Measurements from ENCODE around the gene ZFHX3. TPM values are rescaled to one million over a fixed set of nuclear protein-coding genes. Genes with fewer than 3 reads are reported as not detected.

The ZFHX3 gene
- total RNA-seq, 1 experiment from 2014 or later: 2.2 TPM

GRCh38 chr16:72848759-72849664, 198.9 kb downstream of the ZFHX3 start:
- peak; percentile 8 for DNase-seq (ENCODE audit: low read depth, low spot score)
- in situ Hi-C loops (cut with HindIII; ENCODE audit: low pct_unique_long_range_greater_than_20kb, low sequenced_read_pairs): no loop called here

- in situ Hi-C loops (cut with HindIII; ENCODE audit: low pct_unique_long_range_greater_than_20kb, low sequenced_read_pairs): no loop called here
- DNase-seq (ENCODE audit: low read depth, low spot score): no peak
Observed at GRCh38 chr16:72848028-72848400, 199.9 kb downstream of the ZFHX3 start.

- peak; percentile 43 for DNase-seq (ENCODE audit: low read depth, low spot score)
- in situ Hi-C loops (cut with HindIII; ENCODE audit: low pct_unique_long_range_greater_than_20kb, low sequenced_read_pairs): no loop called here
Observed at GRCh38 chr16:72847187-72848027, 200.5 kb downstream of the ZFHX3 start.

GRCh38 chr16:72846594-72846993, 201.3 kb downstream of the ZFHX3 start:
- no peak for DNase-seq (ENCODE audit: low read depth, low spot score)
- in situ Hi-C loops (cut with HindIII; ENCODE audit: low pct_unique_long_range_greater_than_20kb, low sequenced_read_pairs): no loop called here

GRCh38 chr16:72845322-72846020, 202.5 kb downstream of the ZFHX3 start:
- in situ Hi-C loops (cut with HindIII; ENCODE audit: low pct_unique_long_range_greater_than_20kb, low sequenced_read_pairs): no loop called here
- DNase-seq (ENCODE audit: low read depth, low spot score): no peak

- in situ Hi-C loops (cut with HindIII; ENCODE audit: low pct_unique_long_range_greater_than_20kb, low sequenced_read_pairs): no loop called here
- no peak for DNase-seq (ENCODE audit: low read depth, low spot score)
Observed at GRCh38 chr16:72844225-72844920, 203.6 kb downstream of the ZFHX3 start.

GRCh38 chr16:72841506-72841905, 206.4 kb downstream of the ZFHX3 start:
- in situ Hi-C loops (cut with HindIII; ENCODE audit: low pct_unique_long_range_greater_than_20kb, low sequenced_read_pairs): no loop called here
- no peak for DNase-seq (ENCODE audit: low read depth, low spot score)

GRCh38 chr16:72840631-72841381, 207.1 kb downstream of the ZFHX3 start:
- in situ Hi-C loops (cut with HindIII; ENCODE audit: low pct_unique_long_range_greater_than_20kb, low sequenced_read_pairs): no loop called here
- no peak for DNase-seq (ENCODE audit: low read depth, low spot score)

GRCh38 chr16:72838951-72839350, 209.0 kb downstream of the ZFHX3 start:
- in situ Hi-C loops (cut with HindIII; ENCODE audit: low pct_unique_long_range_greater_than_20kb, low sequenced_read_pairs): no loop called here
- DNase-seq (ENCODE audit: low read depth, low spot score): no peak

- no peak for DNase-seq (ENCODE audit: low read depth, low spot score)
- in situ Hi-C loops (cut with HindIII; ENCODE audit: low pct_unique_long_range_greater_than_20kb, low sequenced_read_pairs): no loop called here
Observed at GRCh38 chr16:72838586-72838910, 209.4 kb downstream of the ZFHX3 start.

GRCh38 chr16:72837846-72838585, 209.9 kb downstream of the ZFHX3 start:
- DNase-seq (ENCODE audit: low read depth, low spot score): no peak
- in situ Hi-C loops (cut with HindIII; ENCODE audit: low pct_unique_long_range_greater_than_20kb, low sequenced_read_pairs): no loop called here

- DNase-seq (ENCODE audit: low read depth, low spot score): peak; percentile 40
- in situ Hi-C loops (cut with HindIII; ENCODE audit: low pct_unique_long_range_greater_than_20kb, low sequenced_read_pairs): no loop called here
Observed at GRCh38 chr16:72836985-72837384, 210.9 kb downstream of the ZFHX3 start.

- DNase-seq (ENCODE audit: low read depth, low spot score): no peak
- in situ Hi-C loops (cut with HindIII; ENCODE audit: low pct_unique_long_range_greater_than_20kb, low sequenced_read_pairs): no loop called here
Observed at GRCh38 chr16:72836181-72836580, 211.7 kb downstream of the ZFHX3 start.

GRCh38 chr16:72835086-72835485, 212.8 kb downstream of the ZFHX3 start:
- no peak for DNase-seq (ENCODE audit: low read depth, low spot score)
- in situ Hi-C loops (cut with HindIII; ENCODE audit: low pct_unique_long_range_greater_than_20kb, low sequenced_read_pairs): no loop called here

- in situ Hi-C loops (cut with HindIII; ENCODE audit: low pct_unique_long_range_greater_than_20kb, low sequenced_read_pairs): no loop called here
Observed at GRCh38 chr16:72834499-72834898, 213.4 kb downstream of the ZFHX3 start.

GRCh38 chr16:72833969-72834368, 214.0 kb downstream of the ZFHX3 start:
- no peak for DNase-seq (ENCODE audit: low read depth, low spot score)
- in situ Hi-C loops (cut with HindIII; ENCODE audit: low pct_unique_long_range_greater_than_20kb, low sequenced_read_pairs): no loop called here

More at GRCh38 chr16:72834499-72834898, 213.4 kb downstream of the ZFHX3 start:
- DNase-seq (ENCODE audit: low read depth, low spot score): no peak

Data from SK-MEL-5 (cell line).